Amniotic stem cell (primary cell): Measurements from ENCODE around the gene PLCB3.
"Not testable (repeated sequence)": the region's sequence is repeated elsewhere in the genome, so short reads cannot be mapped to it uniquely, and the experiment has no call there.

Experiments
- DNase-seq: peaks from one replicate; lab custom pipeline; 2025; lab: John Stamatoyannopoulos, UW

Gene PLCB3

GRCh38 chr11:64304316-64305072, 53.2 kb downstream of the PLCB3 start:
- peak; percentile 81 for DNase-seq

GRCh38 chr11:64305075-64305690, 53.9 kb downstream of the PLCB3 start, which contains the start of gene ESRRA:
ESRRA (plus strand) TSS chr11:64305524; CDS start chr11:64307180, 1,656 bp downstream.
- peak; percentile 91 for DNase-seq

GRCh38 chr11:64305691-64306562, 54.6 kb downstream of the PLCB3 start:
- DNase-seq: no peak

GRCh38 chr11:64306563-64306875, 55.2 kb downstream of the PLCB3 start:
- no peak for DNase-seq

GRCh38 chr11:64306876-64307622, 55.7 kb downstream of the PLCB3 start:
- no peak for DNase-seq

- not testable (repeated sequence) for DNase-seq
Measured at GRCh38 chr11:64307795-64308194, 56.5 kb downstream of the PLCB3 start.

GRCh38 chr11:64312947-64313346, 61.6 kb downstream of the PLCB3 start:
- no peak for DNase-seq

GRCh38 chr11:64313491-64314145, 62.3 kb downstream of the PLCB3 start:
- DNase-seq: no peak

- no peak for DNase-seq
Measured at GRCh38 chr11:64314146-64314804, 62.9 kb downstream of the PLCB3 start.

- no peak for DNase-seq
Measured at GRCh38 chr11:64314805-64315561, 63.7 kb downstream of the PLCB3 start.

- DNase-seq: not testable (repeated sequence)
Measured at GRCh38 chr11:64315667-64316526, 64.6 kb downstream of the PLCB3 start.

- DNase-seq: no peak
Measured at GRCh38 chr11:64316672-64317324, 65.5 kb downstream of the PLCB3 start.

GRCh38 chr11:64317325-64317960, 66.1 kb downstream of the PLCB3 start, which contains the start of gene TRMT112:
TRMT112 (minus strand) TSS chr11:64317559; CDS start chr11:64317526, 33 bp downstream.
- peak; percentile 91 for DNase-seq

GRCh38 chr11:64317961-64318765, 66.8 kb downstream of the PLCB3 start, which contains the start of gene PRDX5:
PRDX5 (plus strand) TSS chr11:64318121; CDS start chr11:64318216, 95 bp downstream.
- peak; percentile 94 for DNase-seq
